Neural cell (in vitro differentiated cells): ENCODE results near the gene SH3GL2. TPM values are rescaled to one million over a fixed set of nuclear protein-coding genes. Genes with fewer than 3 reads are reported as not detected.

Experiments used
- H2AFZ ChIP-seq: fragments of 200-600, 300-800 bp; sonication (generic), shearing (Covaris generic); 2 replicates; pipeline ENCODE4 v1.6.0; 2014; ENCODE audit warnings: low read depth, mild to moderate bottlenecking, antibody characterized with exemption, low read length, moderate library complexity
- H3F3A ChIP-seq: fragments of 200-600 bp; shearing (Covaris generic); 2 replicates; pipeline ENCODE4 v1.6.1; 2016; ENCODE audit warnings: mild to moderate bottlenecking, moderate library complexity, mixed read lengths, antibody characterized with exemption, low read length; ENCODE audit not compliant: insufficient read depth, poor library complexity, severe bottlenecking
- H3K27ac ChIP-seq: fragments of 200-600, 300-800 bp; sonication (generic), shearing (Covaris generic); 2 replicates; pipeline ENCODE4 v1.5.1; 2014; ENCODE audit warnings: mild to moderate bottlenecking, low read length, moderate library complexity
- H3K27me3 ChIP-seq: fragments of 300-800, 200-600 bp; sonication (generic), shearing (Covaris generic); 2 replicates; pipeline ENCODE4 v1.6.0; 2014; ENCODE audit warnings: mild to moderate bottlenecking, low read depth, low read length, moderate library complexity; ENCODE audit not compliant: insufficient read depth
- H3K36me3 ChIP-seq: fragments of 300-800, 200-600 bp; sonication (generic), shearing (Covaris generic); 2 replicates; pipeline ENCODE4 v1.5.1; 2014; ENCODE audit warnings: mild to moderate bottlenecking, antibody characterized with exemption, low read length, moderate library complexity; ENCODE audit not compliant: insufficient read depth
- H3K4me2 ChIP-seq: fragments of 300-800, 200-600 bp; sonication (generic), shearing (Covaris generic); 2 replicates; pipeline ENCODE4 v1.6.0; 2014; ENCODE audit warnings: mild to moderate bottlenecking, low read length
- H3K4me3 ChIP-seq: fragments of 300-800, 200-600 bp; sonication (generic), shearing (Covaris generic); 2 replicates; pipeline ENCODE4 v1.5.1; 2014; ENCODE audit warnings: mild to moderate bottlenecking, low read length, moderate library complexity
- H3K79me2 ChIP-seq: fragments of 200-600 bp; shearing (Covaris generic); replicated peaks from 2 replicates; pipeline ENCODE4 v1.6.0; 2014; ENCODE audit warnings: mild to moderate bottlenecking, low read length, moderate library complexity; ENCODE audit not compliant: insufficient read depth
- H3K9ac ChIP-seq: fragments of 300-800, 200-600 bp; sonication (generic), shearing (Covaris generic); 2 replicates; pipeline ENCODE4 v1.6.1; 2016; ENCODE audit warnings: mild to moderate bottlenecking, low read length, mixed read lengths
- H3K9me2 ChIP-seq: fragments of 200-600 bp; shearing (Covaris generic); 2 replicates; pipeline ENCODE4 v1.6.1; 2016; ENCODE audit warnings: mild to moderate bottlenecking, low read length, mixed read lengths; ENCODE audit not compliant: insufficient read depth
- H3K9me3 ChIP-seq: fragments of 200-600, 300-800 bp; sonication (generic), shearing (Covaris generic); 2 replicates; pipeline ENCODE4 v1.6.1; 2016; ENCODE audit warnings: mild to moderate bottlenecking, mixed run types, low read length, moderate library complexity, mixed read lengths
- H4K20me1 ChIP-seq: fragments of 200-600 bp; shearing (Covaris generic); 2 replicates; pipeline ENCODE4 v1.6.1; 2016; ENCODE audit warnings: mild to moderate bottlenecking, mixed run types; ENCODE audit not compliant: insufficient read depth
- CTCF ChIP-seq: fragments of 450-650 bp; IDR thresholded peaks from 2 replicates; pipeline ENCODE4 v1.5.1; 2014; ENCODE audit warnings: antibody characterized with exemption, mild to moderate bottlenecking, moderate library complexity; ENCODE audit not compliant: poor library complexity, severe bottlenecking
- EP300 ChIP-seq: fragments of 450-650 bp; conservative IDR thresholded peaks from 2 replicates; pipeline ENCODE4 v1.6.1; 2014; ENCODE audit warnings: antibody characterized with exemption, mild to moderate bottlenecking, moderate library complexity; ENCODE audit not compliant: poor library complexity, severe bottlenecking
- EZH2 ChIP-seq: fragments of 200-600, 300-800 bp; shearing (Covaris generic), sonication (generic); IDR thresholded peaks from 2 replicates; pipeline ENCODE4 v1.6.1; 2014; ENCODE audit warnings: antibody characterized with exemption, low read length, borderline replicate concordance, mild to moderate bottlenecking; ENCODE audit not compliant: insufficient read depth, poor library complexity, severe bottlenecking
- MXI1 ChIP-seq: fragments of 450-650 bp; conservative IDR thresholded peaks from 2 replicates; pipeline ENCODE4 v1.6.1; 2014; ENCODE audit warnings: antibody characterized with exemption, mild to moderate bottlenecking; ENCODE audit not compliant: poor library complexity, severe bottlenecking
- POLR2AphosphoS5 ChIP-seq: IDR thresholded peaks from 2 replicates; pipeline ENCODE4 v1.6.1; 2012
- RAD21 ChIP-seq: fragments of 450-650 bp; conservative IDR thresholded peaks from 2 replicates; pipeline ENCODE4 v1.6.1; 2014; ENCODE audit warnings: antibody characterized with exemption, mild to moderate bottlenecking, moderate library complexity
- REST ChIP-seq: IDR thresholded peaks from 2 replicates; pipeline ENCODE4 v1.6.1; 2012; ENCODE audit warnings: borderline replicate concordance
- SMC3 ChIP-seq: fragments of 450-650 bp; conservative IDR thresholded peaks from 2 replicates; pipeline ENCODE4 v1.6.1; 2014; ENCODE audit warnings: antibody characterized with exemption, mild to moderate bottlenecking, moderate library complexity; ENCODE audit not compliant: poor library complexity
- TAF1 ChIP-seq: IDR thresholded peaks from 2 replicates; pipeline ENCODE4 v1.6.1; 2012; ENCODE audit warnings: low read depth
- polyA plus RNA-seq: library from polyadenylated mRNA; depleted of rRNA; stranded (reverse); fragments of >200 nt; gene quantifications from 2 replicates; pipeline ENCODE4 v1.2.3, GENCODE V29; 2014

Gene SH3GL2
- polyA plus RNA-seq, 1 donor from 2014 or later: 13.5 TPM

- Histone ChIP-seq H3K9ac (peak overlapping the region; percentile 13), H3K36me3 (no peaks in the 10 kb centered on the region), H3K9me3 (no peaks in the 10 kb centered on the region), H3K27ac (no peak overlapping the region), H3K4me3 (peak overlapping the region; percentile 2), H2AFZ (no peak overlapping the region), H3F3A (no peaks in the 10 kb centered on the region), H3K27me3 (no peaks in the 10 kb centered on the region), H3K4me2 (no peak overlapping the region), H3K79me2 (no peaks in the 10 kb centered on the region), H4K20me1 (no peaks in the 10 kb centered on the region), H3K9me2 (no peaks in the 10 kb centered on the region)
- TF ChIP-seq RAD21: no peak
- TF ChIP-seq TAF1: no peak
- TF ChIP-seq EP300: no peak
- no peak for TF ChIP-seq REST
- no peak for TF ChIP-seq SMC3
- no peak for TF ChIP-seq CTCF
- no peak for TF ChIP-seq EZH2
- TF ChIP-seq POLR2AphosphoS5: no peak
- no peak for TF ChIP-seq MXI1
Measured at GRCh38 chr9:17750269-17750668, 171.4 kb downstream of the SH3GL2 start.

DNA sequence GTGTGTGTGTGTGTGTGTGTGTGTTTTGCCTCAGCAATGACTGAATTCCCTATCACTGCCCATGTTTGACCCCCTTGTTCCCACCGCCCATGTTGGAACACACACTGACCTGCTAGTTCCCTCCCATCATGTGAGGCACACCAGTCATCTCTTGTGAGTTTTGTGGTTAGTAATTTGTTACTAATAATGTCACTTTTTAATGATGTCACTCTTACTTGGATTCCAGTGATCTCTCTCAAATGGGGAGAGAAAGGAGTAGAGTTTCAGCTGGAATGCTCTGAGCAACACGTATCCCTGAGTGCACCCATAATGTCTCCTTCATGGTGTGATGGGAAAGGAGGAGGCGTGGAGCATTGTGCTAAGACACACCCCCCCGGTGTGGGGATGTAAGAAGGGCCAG is 172.6 kb downstream of the SH3GL2 start:
- Histone ChIP-seq H3K9me2 (no peaks in the 10 kb centered on the region), H3F3A (no peaks in the 10 kb centered on the region), H3K4me3 (no peak overlapping the region), H2AFZ (no peak overlapping the region), H3K4me2 (no peak overlapping the region), H4K20me1 (no peaks in the 10 kb centered on the region), H3K9me3 (no peaks in the 10 kb centered on the region), H3K27me3 (no peaks in the 10 kb centered on the region), H3K79me2 (no peaks in the 10 kb centered on the region), H3K36me3 (no peaks in the 10 kb centered on the region), H3K9ac (no peak overlapping the region), H3K27ac (no peak overlapping the region)
- TF ChIP-seq RAD21 (no peak), MXI1 (no peak), CTCF (no peak)
